SK-N-SH (cell line): ENCODE data around the gene OR1M1. TPM values are rescaled to one million over a fixed set of nuclear protein-coding genes. Genes with fewer than 3 reads are reported as not detected.

Source experiments
- CTCF ChIA-PET: fragments of 300-600, 350-600 bp; formaldehyde crosslinking; extraction: SDS; loops from one replicate; lab custom pipeline; 2021; lab: Yijun Ruan, JAX
- POLR2A ChIA-PET: fragments of 350-600 bp; sonication (Branson Sonifier 250); formaldehyde crosslinking; extraction: SDS; loops from one replicate; lab custom pipeline; 2020; ENCODE audit warnings: antibody characterized with exemption, inconsistent platforms; lab: Yijun Ruan, JAX
- DNase-seq: peaks from one replicate; pipeline ENCODE4 v3.0.0; 2012
- H2AFZ ChIP-seq: fragments of 200-600 bp; sonication (generic); 2 replicates; pipeline ENCODE4 v1.8.1; 2016; ENCODE audit warnings: antibody characterized with exemption, mild to moderate bottlenecking, low read depth
- H3F3A ChIP-seq: fragments of 200-600 bp; sonication (generic); replicated peaks from 2 replicates; pipeline ENCODE3; 2016; ENCODE audit warnings: antibody characterized with exemption, mild to moderate bottlenecking; ENCODE audit not compliant: insufficient read depth
- H3K27ac ChIP-seq, 2 experiments: fragments of 200-500 bp in 1 of 2; fragments of 200-600 bp in 1 of 2; sonication (Bioruptor generic) in 1 of 2; sonication (generic), shearing (Covaris generic) in 1 of 2; 2 replicates each; pipeline versions ENCODE4 v1.5.1 to v1.6.1; 2014 to 2016; ENCODE audit warnings: low read depth in 2 of 2, inconsistent platforms in 1 of 2, low read length in 1 of 2, mild to moderate bottlenecking in 1 of 2, mixed read lengths in 1 of 2
- H3K27me3 ChIP-seq: fragments of 200-600 bp; sonication (generic), shearing (Covaris generic); 2 replicates; pipeline ENCODE4 v1.6.1; 2016; ENCODE audit warnings: mixed run types; ENCODE audit not compliant: insufficient read depth
- H3K36me3 ChIP-seq, 2 experiments: fragments of 200-500 bp in 1 of 2; fragments of 200-600 bp in 1 of 2; sonication (Bioruptor generic) in 1 of 2; sonication (generic) in 1 of 2; replicated peaks in 1 of 2; 2 replicates each; pipeline versions ENCODE3 to v1.5.1; 2014 to 2016; ENCODE audit warnings: low read length in 1 of 2, mild to moderate bottlenecking in 1 of 2; ENCODE audit not compliant: insufficient read depth in 2 of 2, control insufficient read depth in 1 of 2
- H3K4me1 ChIP-seq, 2 experiments: fragments of 200-500 bp in 1 of 2; fragments of 200-600 bp in 1 of 2; sonication (Bioruptor generic) in 1 of 2; sonication (generic), shearing (Covaris generic) in 1 of 2; 2 replicates each; pipeline versions ENCODE4 v1.5.1 to v1.6.1; 2014 to 2016; ENCODE audit warnings: low read depth in 1 of 2, low read length in 1 of 2, mixed run types in 1 of 2; ENCODE audit not compliant: insufficient read depth in 2 of 2, control insufficient read depth in 1 of 2
- H3K4me2 ChIP-seq: fragments of 200-600 bp; sonication (generic), shearing (Covaris generic); 2 replicates; pipeline ENCODE4 v1.6.1; 2017; ENCODE audit warnings: mixed run types
- H3K4me3 ChIP-seq, 2 experiments: fragments of 200-500 bp in 1 of 2; fragments of 200-600 bp in 1 of 2; sonication (Bioruptor generic) in 1 of 2; sonication (generic), shearing (Covaris generic) in 1 of 2; 2 replicates each; pipeline versions ENCODE4 v1.5.1 to v1.8.1; 2014 to 2016; ENCODE audit warnings: low read depth in 2 of 2, inconsistent platforms in 1 of 2, low read length in 1 of 2, mild to moderate bottlenecking in 1 of 2, mixed read lengths in 1 of 2, moderate library complexity in 1 of 2
- H3K79me2 ChIP-seq: fragments of 200-600 bp; sonication (generic); 2 replicates; pipeline ENCODE4 v1.8.1; 2017; ENCODE audit warnings: mild to moderate bottlenecking; ENCODE audit not compliant: insufficient read depth
- H3K9ac ChIP-seq: fragments of 200-600 bp; sonication (generic); 2 replicates; pipeline ENCODE4 v1.6.1; 2017; ENCODE audit warnings: mixed run types
- H3K9me2 ChIP-seq: fragments of 200-600 bp; sonication (generic); 2 replicates; pipeline ENCODE4 v1.6.1; 2017; ENCODE audit warnings: mixed run types
- H3K9me3 ChIP-seq: fragments of 200-600 bp; sonication (generic); 2 replicates; pipeline ENCODE4 v1.6.1; 2017; ENCODE audit warnings: mixed run types, mild to moderate bottlenecking, moderate library complexity
- H4K20me1 ChIP-seq: fragments of 200-600 bp; sonication (generic); 2 replicates; pipeline ENCODE4 v1.6.1; 2017; ENCODE audit warnings: mild to moderate bottlenecking, mixed run types; ENCODE audit not compliant: insufficient read depth
- CHD2 ChIP-seq: fragments of 150-350 bp; IDR thresholded peaks from 2 replicates; pipeline ENCODE4 v1.6.1; 2018; ENCODE audit warnings: low read length; ENCODE audit not compliant: partially characterized antibody
- ELF1 ChIP-seq: IDR thresholded peaks from 2 replicates; pipeline ENCODE4 v1.4.0; 2012
- GATA2 ChIP-seq: sonication (generic); formaldehyde crosslinking; IDR thresholded peaks from 2 replicates; pipeline ENCODE4 v1.5.0; 2020; ENCODE audit warnings: mild to moderate bottlenecking, missing genetic modification reagents
- JUND ChIP-seq: IDR thresholded peaks from 2 replicates; pipeline ENCODE4 v1.4.0; 2012
- MEF2A ChIP-seq: IDR thresholded peaks from 2 replicates; pipeline ENCODE4 v1.4.0; 2012; ENCODE audit warnings: low read depth, borderline replicate concordance
- MXI1 ChIP-seq: IDR thresholded peaks from 2 replicates; pipeline ENCODE4 v1.6.1; 2012; ENCODE audit warnings: mild to moderate bottlenecking, low read depth, low read length, improper control_type of control experiment
- PBX3 ChIP-seq: IDR thresholded peaks from 2 replicates; pipeline ENCODE4; 2012
- POLR2AphosphoS5 ChIP-seq: IDR thresholded peaks from 2 replicates; pipeline ENCODE4 v1.6.1; 2012; ENCODE audit warnings: low read depth, low read length
- RCOR1 ChIP-seq: fragments of 150-350 bp; IDR thresholded peaks from 2 replicates; pipeline ENCODE4 v1.6.1; 2017; ENCODE audit warnings: antibody characterized with exemption, low read length
- REST ChIP-seq: IDR thresholded peaks from 2 replicates; pipeline ENCODE4 v1.6.1; 2012; ENCODE audit warnings: mild to moderate bottlenecking, low read depth, low read length, moderate library complexity
- RFX5 ChIP-seq: IDR thresholded peaks from 2 replicates; pipeline ENCODE4 v1.6.1; 2012; ENCODE audit warnings: mild to moderate bottlenecking, improper control_type of control experiment, low read length
- RXRA ChIP-seq: IDR thresholded peaks from 2 replicates; pipeline ENCODE4 v1.4.0; 2012; ENCODE audit warnings: low read depth, mild to moderate bottlenecking, borderline replicate concordance
- TEAD4 ChIP-seq: IDR thresholded peaks from 2 replicates; pipeline ENCODE4 v1.4.0; 2012; ENCODE audit warnings: mild to moderate bottlenecking, borderline replicate concordance; ENCODE audit not compliant: insufficient read depth
- YY1 ChIP-seq: IDR thresholded peaks from 2 replicates; pipeline ENCODE4 v1.4.0; 2012; ENCODE audit warnings: low read depth, mild to moderate bottlenecking
- WGBS: methylation state at CpG from one replicate; pipeline ENCODE4 v1.1.6; 2017; ENCODE audit warnings: low lambda C conversion rate; 5-methylcytosine and 5-hydroxymethylcytosine counted together
- polyA plus RNA-seq, 3 experiments: library from polyadenylated mRNA; depleted of rRNA; stranded (reverse); fragments of >200 nt; gene quantifications; 2 replicates each; pipeline ENCODE4 v1.2.3, GENCODE V29; 2012
- TF ChIP-seq, protein P1 (sequence below): IDR thresholded peaks from 2 replicates; pipeline ENCODE4 v1.4.0; 2012; ENCODE audit warnings: low read depth, borderline replicate concordance

OR1M1 gene
- polyA plus RNA-seq, 1 of the 3 experiments (the other 2 are of a cell fraction) = not detected

DNA sequence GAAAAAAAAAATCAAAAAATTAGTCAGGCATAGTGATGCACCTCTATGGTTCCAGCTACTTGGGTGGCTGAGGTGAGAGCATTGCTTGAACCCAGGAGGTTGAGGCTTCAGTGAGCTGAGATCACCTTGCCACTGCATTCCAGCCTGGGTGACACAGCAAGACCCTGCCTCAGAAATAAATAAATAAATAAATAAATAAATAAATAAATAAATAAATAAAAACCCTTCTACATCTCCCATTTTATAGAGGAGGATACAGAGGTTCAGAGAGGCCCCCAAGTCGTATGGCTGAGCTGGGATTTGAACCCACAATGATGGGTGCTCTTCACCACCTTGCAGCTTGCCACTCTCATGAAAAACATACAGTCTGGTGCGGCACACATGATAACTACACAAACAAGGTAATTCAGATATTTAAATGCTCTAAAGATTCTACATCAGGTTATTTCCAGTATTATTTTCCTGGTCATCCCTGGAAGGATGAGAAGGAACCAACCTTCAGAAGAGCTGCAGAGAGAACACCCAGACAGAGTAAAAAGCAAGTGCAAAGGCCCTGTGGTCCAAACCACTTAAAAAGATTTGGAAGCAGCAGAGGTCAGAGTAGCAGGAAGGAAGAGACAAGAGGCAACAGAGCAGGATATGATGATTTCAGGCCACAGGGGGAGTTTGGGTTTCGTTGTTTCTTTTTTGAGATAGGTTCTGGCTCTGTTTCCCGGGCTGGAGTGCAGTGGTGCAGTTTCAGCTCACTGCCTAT, 29.2 kb upstream of the OR1M1 start (continued):
- no peak for TF ChIP-seq MEF2A

DNA sequence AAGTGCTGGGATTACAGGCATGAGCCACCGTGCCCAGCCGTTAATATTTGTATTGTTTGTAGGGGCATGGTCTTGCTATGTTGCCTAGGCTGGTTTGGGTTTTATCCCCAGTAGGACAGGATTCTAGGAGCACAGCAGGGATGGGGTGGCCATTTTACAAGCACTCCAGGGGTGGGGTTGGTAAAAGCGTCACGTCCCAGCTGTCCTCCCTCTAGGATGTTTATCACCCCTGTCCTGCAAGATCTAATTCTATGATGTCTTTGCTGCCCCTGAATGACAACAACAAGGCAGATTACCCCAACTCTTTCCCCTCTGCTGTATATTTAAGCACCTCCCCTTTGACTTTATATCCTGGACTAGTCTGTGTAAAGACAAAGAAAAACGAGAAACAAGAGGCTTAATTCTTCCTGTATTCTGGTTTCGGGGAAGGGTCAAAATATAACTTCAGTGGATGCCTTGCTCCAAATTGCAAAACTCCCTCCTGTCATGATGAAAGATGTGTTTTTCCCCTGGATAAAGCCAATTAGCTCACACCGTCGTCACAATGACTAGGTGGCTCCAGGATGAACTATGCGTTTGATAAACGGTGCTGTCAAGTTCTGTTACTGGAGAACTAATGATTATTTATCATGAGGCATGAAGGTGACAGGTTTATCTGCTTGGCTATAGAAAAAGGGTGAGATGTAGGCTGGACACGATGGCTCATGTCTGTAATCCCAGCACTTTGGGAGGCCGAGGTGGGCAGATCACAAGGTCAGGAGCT, 27.8 kb upstream of the OR1M1 start:
- Histone ChIP-seq H3K4me1 (peaks cover 0 to 4% of the 10 kb centered on the region in 2 experiments; a peak in 1 of 4 replicates), H3K4me3 (no peak overlapping the region), H3F3A (no peaks in the 10 kb centered on the region), H3K36me3 (no peaks in the 10 kb centered on the region), H3K9ac (no peak overlapping the region), H3K9me3 (no peaks in the 10 kb centered on the region), H3K9me2 (no peaks in the 10 kb centered on the region), H3K27ac (no peak overlapping the region), H3K4me2 (no peak overlapping the region), H3K79me2 (no peaks in the 10 kb centered on the region), H3K27me3 (peaks cover 5% of the 10 kb centered on the region; the same call in 1 of the 2 replicates), H2AFZ (no peak overlapping the region), H4K20me1 (no peaks in the 10 kb centered on the region)
- DNase-seq = no peak
- WGBS = 11% methylated on average over 12 of the region's 12 CpGs
- CTCF ChIA-PET = no interaction called here
- no peak for TF ChIP-seq JUND
- TF ChIP-seq PBX3 = peak; percentile 34; the same call in 1 of the 2 replicates
- no peak for TF ChIP-seq RFX5
- POLR2A ChIA-PET = no interaction called here

- POLR2A ChIA-PET = no interaction called here
- CTCF ChIA-PET = no interaction called here
- peaks cover 13% of the 10 kb centered on the region; the same call in 1 of the 2 replicates for H3K27me3 ChIP-seq
- TF ChIP-seq CHD2 = no peak
- no peak for TF ChIP-seq MXI1
- TF ChIP-seq JUND = no peak
- TF ChIP-seq ELF1 = no peak
- no peak for TF ChIP-seq POLR2AphosphoS5
- TF ChIP-seq, protein P1, sequence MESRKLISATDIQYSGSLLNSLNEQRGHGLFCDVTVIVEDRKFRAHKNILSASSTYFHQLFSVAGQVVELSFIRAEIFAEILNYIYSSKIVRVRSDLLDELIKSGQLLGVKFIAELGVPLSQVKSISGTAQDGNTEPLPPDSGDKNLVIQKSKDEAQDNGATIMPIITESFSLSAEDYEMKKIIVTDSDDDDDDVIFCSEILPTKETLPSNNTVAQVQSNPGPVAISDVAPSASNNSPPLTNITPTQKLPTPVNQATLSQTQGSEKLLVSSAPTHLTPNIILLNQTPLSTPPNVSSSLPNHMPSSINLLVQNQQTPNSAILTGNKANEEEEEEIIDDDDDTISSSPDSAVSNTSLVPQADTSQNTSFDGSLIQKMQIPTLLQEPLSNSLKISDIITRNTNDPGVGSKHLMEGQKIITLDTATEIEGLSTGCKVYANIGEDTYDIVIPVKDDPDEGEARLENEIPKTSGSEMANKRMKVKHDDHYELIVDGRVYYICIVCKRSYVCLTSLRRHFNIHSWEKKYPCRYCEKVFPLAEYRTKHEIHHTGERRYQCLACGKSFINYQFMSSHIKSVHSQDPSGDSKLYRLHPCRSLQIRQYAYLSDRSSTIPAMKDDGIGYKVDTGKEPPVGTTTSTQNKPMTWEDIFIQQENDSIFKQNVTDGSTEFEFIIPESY = no peak
- TF ChIP-seq RFX5 = no peak
- TF ChIP-seq RXRA = no peak
- TF ChIP-seq TEAD4 = no peak
- TF ChIP-seq REST = no peak
- TF ChIP-seq RCOR1 = no peak
- no peak for TF ChIP-seq GATA2
- TF ChIP-seq MEF2A = no peak
- no peak for TF ChIP-seq YY1
- H3K9me3 ChIP-seq = no peaks in the 10 kb centered on the region
- no peak overlapping the region for H2AFZ ChIP-seq
- H3K9me2 ChIP-seq = no peaks in the 10 kb centered on the region
- WGBS = 51% methylated on average over 17 of the region's 17 CpGs
- H4K20me1 ChIP-seq = no peaks in the 10 kb centered on the region
- H3K4me3 ChIP-seq = no peak overlapping the region
- H3K9ac ChIP-seq = no peak overlapping the region
- no peaks in the 10 kb centered on the region for H3K4me1 ChIP-seq
- DNase-seq = no peak
- H3K79me2 ChIP-seq = no peaks in the 10 kb centered on the region
- no peaks in the 10 kb centered on the region for H3K36me3 ChIP-seq
- H3K27ac ChIP-seq = no peak overlapping the region
- H3K4me2 ChIP-seq = no peak overlapping the region
- H3F3A ChIP-seq = no peaks in the 10 kb centered on the region
Measured at GRCh38 chr19:9060564-9061340, 26.1 kb upstream of the OR1M1 start.
